GM21423 (cell line): ENCODE results near the gene SPATC1L.

Source experiments
- ATAC-seq: cut with Tn5 transposase; IDR thresholded peaks from one replicate; pipeline ENCODE4 v1.9.1; 2021; ENCODE audit warnings: mild to moderate bottlenecking, moderate library complexity; ENCODE audit not compliant: unreplicated experiment

SPATC1L gene

GRCh38 chr21:46137908-46138307 is 46.4 kb downstream of the SPATC1L start:
- no peak for ATAC-seq

DNA sequence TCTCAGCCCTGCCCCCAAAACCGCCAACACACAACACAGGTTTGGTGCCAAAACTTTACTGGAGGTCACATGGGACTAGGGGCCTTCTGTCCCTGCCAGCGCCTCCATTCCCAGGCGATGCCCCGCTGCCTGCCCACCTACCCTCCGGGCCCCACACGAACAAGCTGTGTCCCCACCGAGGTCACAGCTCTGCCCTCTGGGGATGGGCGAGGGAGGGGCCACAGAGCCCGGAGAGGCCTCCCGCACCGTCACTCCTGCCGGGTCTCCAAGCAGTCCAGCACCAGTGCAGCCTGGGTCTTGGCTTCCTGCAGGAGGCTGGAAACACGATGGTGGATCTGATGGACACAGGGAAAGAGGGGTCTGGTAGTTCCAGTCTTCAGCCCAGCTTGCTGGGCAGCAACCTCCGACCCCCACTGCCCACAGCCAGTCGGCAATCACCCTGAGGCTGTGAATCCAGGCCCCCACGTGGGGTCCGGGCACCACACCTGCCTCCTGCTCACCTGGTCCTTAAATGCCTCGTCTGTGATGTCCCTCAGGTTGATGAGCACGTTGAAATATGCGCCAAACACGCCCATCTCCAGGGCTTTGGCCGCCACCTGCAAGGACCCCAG is 47.4 kb downstream of the SPATC1L start:
- ATAC-seq: no peak

DNA sequence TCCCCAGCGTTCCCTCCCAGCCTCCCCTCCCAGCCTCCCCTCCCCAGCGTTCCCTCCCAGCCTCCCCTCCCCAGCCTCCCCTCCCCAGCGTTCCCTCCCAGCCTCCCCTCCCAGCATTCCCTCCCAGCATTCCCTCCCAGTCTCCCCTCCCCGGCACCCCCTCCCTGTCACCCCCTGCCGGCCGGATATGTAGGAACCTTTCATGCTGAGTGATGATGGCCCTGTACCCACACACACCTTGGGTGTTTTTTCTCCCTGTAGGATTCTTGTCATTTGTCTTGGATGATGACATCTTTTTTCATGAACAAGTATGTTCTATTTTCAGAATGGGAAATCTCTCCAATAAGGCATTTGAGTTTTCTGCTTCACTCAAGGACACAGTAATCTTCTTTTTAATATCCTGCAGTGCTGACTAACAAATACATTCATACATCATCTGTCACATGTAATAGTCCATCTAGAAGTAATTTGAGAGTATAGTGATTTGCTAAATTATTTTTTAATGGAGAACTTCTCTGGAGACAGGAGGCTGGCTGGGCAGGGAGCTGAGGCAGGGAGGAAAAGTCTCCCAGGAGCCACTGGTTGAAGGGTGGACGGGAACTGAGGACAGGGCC is 48.4 kb downstream of the SPATC1L start:
- ATAC-seq: no peak

DNA sequence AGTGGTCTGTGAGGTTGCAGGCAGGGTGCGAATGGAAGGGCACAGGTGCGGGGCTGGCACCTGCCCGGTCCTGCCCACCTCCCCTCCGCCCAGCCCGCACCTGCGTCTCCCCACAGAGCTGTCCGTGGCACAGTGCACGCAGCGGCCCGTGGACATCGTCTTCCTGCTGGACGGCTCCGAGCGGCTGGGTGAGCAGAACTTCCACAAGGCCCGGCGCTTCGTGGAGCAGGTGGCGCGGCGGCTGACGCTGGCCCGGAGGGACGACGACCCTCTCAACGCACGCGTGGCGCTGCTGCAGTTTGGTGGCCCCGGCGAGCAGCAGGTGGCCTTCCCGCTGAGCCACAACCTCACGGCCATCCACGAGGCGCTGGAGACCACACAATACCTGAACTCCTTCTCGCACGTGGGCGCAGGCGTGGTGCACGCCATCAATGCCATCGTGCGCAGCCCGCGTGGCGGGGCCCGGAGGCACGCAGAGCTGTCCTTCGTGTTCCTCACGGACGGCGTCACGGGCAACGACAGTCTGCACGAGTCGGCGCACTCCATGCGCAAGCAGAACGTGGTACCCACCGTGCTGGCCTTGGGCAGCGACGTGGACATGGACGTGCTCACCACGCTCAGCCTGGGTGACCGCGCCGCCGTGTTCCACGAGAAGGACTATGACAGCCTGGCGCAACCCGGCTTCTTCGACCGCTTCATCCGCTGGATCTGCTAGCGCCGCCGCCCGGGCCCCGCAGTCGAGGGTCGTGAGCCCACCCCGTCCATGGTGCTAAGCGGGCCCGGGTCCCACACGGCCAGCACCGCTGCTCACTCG is 52.2 kb downstream of the SPATC1L start:
- ATAC-seq: no peak

GRCh38 chr21:46131588-46131837 is 52.7 kb downstream of the SPATC1L start:
- ATAC-seq: no peak

GRCh38 chr21:46130831-46131587 is 53.2 kb downstream of the SPATC1L start:
- no peak for ATAC-seq

- ATAC-seq: no peak
Observed at GRCh38 chr21:46129846-46130651, 54.2 kb downstream of the SPATC1L start.

DNA sequence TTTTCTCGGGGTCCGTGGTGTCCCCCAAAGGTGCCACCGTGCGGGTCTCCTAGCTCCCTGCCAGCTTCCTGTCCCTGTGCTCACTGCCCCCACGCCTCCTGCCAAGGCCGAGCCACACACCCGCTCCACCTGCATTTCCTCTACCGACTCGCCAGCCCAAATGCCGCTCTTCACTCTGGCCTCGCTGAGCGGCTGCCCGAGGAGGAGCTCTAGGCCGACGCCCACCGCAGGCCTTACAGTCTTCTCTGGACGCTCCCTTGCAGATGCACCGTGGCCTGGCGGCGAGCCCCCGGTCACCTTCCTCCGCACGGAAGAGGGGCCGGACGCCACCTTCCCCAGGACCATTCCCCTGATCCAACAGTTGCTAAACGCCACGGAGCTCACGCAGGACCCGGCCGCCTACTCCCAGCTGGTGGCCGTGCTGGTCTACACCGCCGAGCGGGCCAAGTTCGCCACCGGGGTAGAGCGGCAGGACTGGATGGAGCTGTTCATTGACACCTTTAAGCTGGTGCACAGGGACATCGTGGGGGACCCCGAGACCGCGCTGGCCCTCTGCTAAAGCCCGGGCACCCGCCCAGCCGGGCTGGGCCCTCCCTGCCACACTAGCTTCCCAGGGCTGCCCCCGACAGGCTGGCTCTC is 55.2 kb downstream of the SPATC1L start:
- no peak for ATAC-seq

DNA sequence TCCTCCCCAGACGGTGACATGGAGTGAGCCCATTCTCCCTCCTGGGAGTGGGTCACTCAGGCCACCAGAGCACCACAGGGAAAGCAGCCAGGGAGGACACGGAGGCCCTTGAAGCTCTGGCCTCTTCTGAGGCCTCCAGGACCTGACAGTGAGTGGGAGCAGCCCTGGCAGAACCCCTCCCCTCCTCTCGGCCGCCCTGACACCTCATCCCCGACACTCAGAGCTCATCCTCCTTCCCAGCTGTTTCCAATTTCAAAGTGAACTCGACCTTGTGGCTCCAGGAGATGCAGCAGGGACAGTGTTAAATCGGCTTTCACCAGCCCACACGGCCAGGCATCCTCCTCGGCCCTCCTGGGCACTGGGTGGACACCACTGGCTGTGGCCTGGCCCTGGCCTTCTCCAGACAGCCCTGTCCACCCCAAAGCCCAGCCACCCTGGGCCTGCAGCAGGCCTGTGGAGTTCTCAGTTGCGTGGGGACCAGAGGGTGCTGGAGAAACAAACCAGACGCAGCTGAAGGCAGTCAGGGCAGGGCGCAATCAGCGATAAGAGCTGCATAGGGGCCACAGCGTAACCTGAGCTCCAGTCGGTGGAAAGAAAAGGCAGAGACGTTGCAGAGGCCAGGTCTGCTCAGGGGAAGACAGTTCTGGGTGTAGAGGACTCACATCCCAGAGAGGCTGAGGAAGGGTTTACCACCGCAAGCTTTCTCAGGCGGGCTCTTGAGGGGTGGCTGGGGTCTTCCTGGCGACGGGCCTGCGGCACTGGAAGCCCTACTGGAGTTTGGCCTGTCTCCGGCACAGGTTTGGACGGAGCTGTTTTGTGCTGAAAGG is 55.9 kb downstream of the SPATC1L start:
- no peak for ATAC-seq

GRCh38 chr21:46127239-46128105 is 56.8 kb downstream of the SPATC1L start:
- no peak for ATAC-seq

DNA sequence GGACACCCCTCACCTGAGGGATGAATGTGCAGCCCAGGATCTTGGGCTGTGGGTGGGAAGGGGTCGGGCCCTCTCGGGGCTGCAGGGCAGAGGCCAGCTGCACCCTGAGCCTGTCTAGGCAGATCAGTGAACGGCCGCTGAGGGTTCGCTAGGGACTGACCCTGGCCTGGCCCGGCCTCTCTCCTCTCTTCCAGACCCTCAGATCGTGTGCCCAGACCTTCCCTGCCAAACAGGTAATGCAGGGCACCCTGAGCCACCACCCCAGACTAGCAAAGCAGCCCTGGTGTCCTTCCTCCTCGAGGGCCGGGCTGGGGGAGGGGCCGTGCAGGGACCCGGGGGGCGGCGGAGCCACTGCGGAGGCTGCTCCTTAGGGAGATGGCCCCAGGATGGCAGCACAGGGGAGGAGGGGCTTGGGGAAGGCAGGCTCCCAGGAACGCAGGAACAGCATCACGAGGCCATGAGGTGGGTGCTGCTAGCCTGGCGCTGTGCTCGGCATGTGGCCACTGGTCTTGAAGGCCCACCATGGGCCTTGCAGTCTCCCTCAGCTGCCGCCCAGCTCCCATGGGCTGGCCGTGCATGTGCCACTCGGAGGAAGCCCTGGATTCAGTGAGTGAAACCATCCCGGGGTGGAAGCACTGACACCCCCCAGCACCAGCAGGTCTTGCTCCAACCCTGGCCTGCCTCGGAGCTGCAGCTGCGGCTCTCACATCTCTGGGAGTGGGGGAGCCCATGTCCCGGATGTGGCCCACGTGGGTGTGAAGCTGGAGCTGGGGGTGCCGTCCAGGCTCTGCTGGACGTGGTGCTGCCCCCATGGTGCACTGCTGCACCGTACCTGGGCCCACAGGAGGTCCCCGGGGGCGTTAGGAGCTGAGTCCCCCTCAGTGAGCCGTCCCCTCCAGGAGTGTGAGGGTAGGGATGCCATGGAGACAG is 57.7 kb downstream of the SPATC1L start:
- ATAC-seq: no peak

DNA sequence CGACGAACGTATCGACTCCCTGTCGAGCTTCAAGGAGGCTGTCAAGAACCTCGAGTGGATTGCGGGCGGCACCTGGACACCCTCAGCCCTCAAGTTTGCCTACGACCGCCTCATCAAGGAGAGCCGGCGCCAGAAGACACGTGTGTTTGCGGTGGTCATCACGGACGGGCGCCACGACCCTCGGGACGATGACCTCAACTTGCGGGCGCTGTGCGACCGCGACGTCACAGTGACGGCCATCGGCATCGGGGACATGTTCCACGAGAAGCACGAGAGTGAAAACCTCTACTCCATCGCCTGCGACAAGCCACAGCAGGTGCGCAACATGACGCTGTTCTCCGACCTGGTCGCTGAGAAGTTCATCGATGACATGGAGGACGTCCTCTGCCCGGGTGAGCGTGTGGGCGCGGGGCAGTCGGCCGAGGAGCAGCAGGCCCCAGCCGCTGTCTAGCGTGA is 58.4 kb downstream of the SPATC1L start:
- no peak for ATAC-seq

GRCh38 chr21:46124926-46125845 is 59.1 kb downstream of the SPATC1L start:
- no peak for ATAC-seq

- no peak for ATAC-seq
Observed at GRCh38 chr21:46124083-46124925, 60.0 kb downstream of the SPATC1L start.
